Inflammatory macrophage (primary cell): ENCODE results near the gene UBE2J2.

ENCODE experiments used
- DNase-seq, 2 donors: peaks; one replicate each; pipeline ENCODE4 v3.0.0-alpha.2; 2020 to 2022

The UBE2J2 gene

GRCh38 chr1:1208713-1209433 lies 64.8 kb downstream of the UBE2J2 start:
- DNase-seq: peak; percentile 16 to 41

- DNase-seq: no peak
Measured at GRCh38 chr1:1207571-1207892, 66.1 kb downstream of the UBE2J2 start.

GRCh38 chr1:1206966-1207531 lies 66.6 kb downstream of the UBE2J2 start:
- no peak for DNase-seq

GRCh38 chr1:1206376-1206965 lies 67.2 kb downstream of the UBE2J2 start, which contains the start of gene TNFRSF18:
TNFRSF18 (minus strand) TSS chr1:1206592; CDS start chr1:1206571, 21 bp downstream.
- DNase-seq: no peak

- peak in 1 of 2 donors; percentile 23 for DNase-seq
Measured at GRCh38 chr1:1205769-1206375, 67.8 kb downstream of the UBE2J2 start.

- DNase-seq: no peak
Measured at GRCh38 chr1:1204998-1205768, 68.5 kb downstream of the UBE2J2 start.

- DNase-seq: no peak
Measured at GRCh38 chr1:1204425-1204920, 69.2 kb downstream of the UBE2J2 start.
